GM19468 (cell line): Measurements from ENCODE around the gene PAPSS2.

Source experiments
- ATAC-seq: cut with Tn5 transposase; IDR thresholded peaks from one replicate; pipeline ENCODE4 v1.9.1; 2021; ENCODE audit warnings: mild to moderate bottlenecking, moderate library complexity, moderate number of reproducible peaks; ENCODE audit not compliant: unreplicated experiment; ENCODE audit errors: extremely low read depth

PAPSS2 gene

GRCh38 chr10:87668324-87669074 lies 8.8 kb downstream of the PAPSS2 start:
- no peak for ATAC-seq

GRCh38 chr10:87669752-87670151 lies 10.1 kb downstream of the PAPSS2 start:
- no peak for ATAC-seq

GRCh38 chr10:87670586-87670985 lies 10.9 kb downstream of the PAPSS2 start:
- ATAC-seq = no peak

- ATAC-seq = no peak
Observed at GRCh38 chr10:87671139-87671815, 11.6 kb downstream of the PAPSS2 start.

GRCh38 chr10:87672551-87672950 lies 12.9 kb downstream of the PAPSS2 start:
- no peak for ATAC-seq

- ATAC-seq = no peak
Observed at GRCh38 chr10:87674943-87675342, 15.3 kb downstream of the PAPSS2 start.

- ATAC-seq = no peak
Observed at GRCh38 chr10:87675396-87676376, 16.0 kb downstream of the PAPSS2 start.

GRCh38 chr10:87677595-87677994 lies 17.9 kb downstream of the PAPSS2 start:
- ATAC-seq = no peak

GRCh38 chr10:87678302-87678701 lies 18.6 kb downstream of the PAPSS2 start:
- ATAC-seq = no peak

- no peak for ATAC-seq
Observed at GRCh38 chr10:87683356-87683755, 23.7 kb downstream of the PAPSS2 start.

GRCh38 chr10:87684001-87684638 lies 24.4 kb downstream of the PAPSS2 start:
- ATAC-seq = no peak

GRCh38 chr10:87685832-87686574 lies 26.3 kb downstream of the PAPSS2 start:
- no peak for ATAC-seq

- ATAC-seq = no peak
Observed at GRCh38 chr10:87691506-87692070, 31.9 kb downstream of the PAPSS2 start.

GRCh38 chr10:87692956-87693484 lies 33.3 kb downstream of the PAPSS2 start:
- no peak for ATAC-seq

GRCh38 chr10:87694011-87694794 lies 34.5 kb downstream of the PAPSS2 start:
- no peak for ATAC-seq

- no peak for ATAC-seq
Observed at GRCh38 chr10:87695074-87695473, 35.4 kb downstream of the PAPSS2 start.

- ATAC-seq = no peak
Observed at GRCh38 chr10:87696922-87697745, 37.5 kb downstream of the PAPSS2 start.
